COLO668 (cell line): ENCODE measurements around the gene IFNG-AS1.
A peak's percentile ranks its signal among the peaks of the same experiment; 100 is the strongest.

Experiments
- DNase-seq: peaks from one replicate; lab custom pipeline; 2025; ENCODE audit not compliant: unreplicated experiment; lab: John Stamatoyannopoulos, UW

IFNG-AS1 gene

DNA sequence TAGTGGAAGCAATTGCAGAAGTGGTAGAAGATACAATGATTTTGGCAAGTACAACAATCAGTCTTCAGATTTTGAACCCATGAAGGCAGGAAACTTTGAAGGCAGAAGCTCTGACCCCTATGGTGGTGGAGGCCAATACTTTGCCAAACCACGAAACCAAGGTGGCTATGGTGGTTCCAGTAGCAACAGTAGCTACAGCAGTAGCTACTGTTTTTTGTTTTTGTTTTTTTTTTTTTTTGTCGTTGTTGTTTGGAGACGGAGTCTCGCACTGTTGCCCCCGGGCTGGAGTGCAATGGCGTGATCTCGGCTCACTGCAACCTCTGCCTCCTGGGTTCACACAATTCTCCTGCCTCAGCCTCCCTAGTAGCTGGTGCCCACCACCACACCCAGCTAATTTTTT is 47.4 kb downstream of the IFNG-AS1 start:
- DNase-seq, result no peak

- no peak for DNase-seq
Measured at GRCh38 chr12:68037616-68038255, 48.5 kb downstream of the IFNG-AS1 start.

DNA sequence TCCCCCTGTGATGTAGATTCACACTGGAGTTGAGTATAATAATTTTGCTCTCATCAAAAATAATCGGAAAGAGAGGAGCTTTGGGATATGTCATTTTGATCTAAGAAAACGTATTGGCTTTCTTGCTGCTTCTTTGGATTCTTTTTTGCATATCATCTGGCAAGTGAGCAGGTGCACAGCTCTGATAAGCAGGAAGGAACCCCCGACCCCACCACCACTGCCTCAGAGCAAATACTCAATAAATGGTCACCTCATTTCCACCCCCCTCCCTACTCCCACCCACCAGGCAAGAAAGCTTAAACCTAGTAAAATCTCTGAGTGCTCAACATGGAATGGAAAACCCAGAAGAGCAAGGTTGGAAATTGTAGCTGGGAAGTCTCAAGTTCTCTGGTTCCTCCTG is 49.4 kb downstream of the IFNG-AS1 start:
- no peak for DNase-seq

- DNase-seq, result peak; percentile 70
Measured at GRCh38 chr12:68040450-68041075, 51.3 kb downstream of the IFNG-AS1 start.

DNA sequence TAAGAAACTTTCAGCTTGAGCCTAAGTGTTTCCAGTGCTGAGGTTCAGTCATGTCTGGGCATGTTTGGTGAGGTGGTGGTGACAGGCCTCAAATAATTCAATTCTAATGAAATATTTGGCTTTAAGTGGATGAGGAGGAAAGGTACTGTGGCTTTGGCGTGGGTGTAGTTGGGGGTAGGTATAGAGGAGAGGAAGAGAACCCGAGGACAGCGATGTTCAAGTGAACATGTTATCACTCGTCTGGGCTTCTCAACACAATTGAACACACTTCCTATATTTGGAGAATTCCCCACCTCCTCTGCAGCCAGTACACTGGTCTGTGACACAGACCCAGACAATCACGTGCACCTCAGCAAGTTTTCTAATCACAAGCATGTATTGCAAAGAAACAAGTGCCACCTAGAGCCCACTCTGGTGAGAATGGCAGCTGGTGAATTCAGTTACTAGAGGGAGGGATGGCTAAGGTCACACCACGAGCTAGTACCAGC is 53.0 kb downstream of the IFNG-AS1 start:
- DNase-seq, result no peak

DNA sequence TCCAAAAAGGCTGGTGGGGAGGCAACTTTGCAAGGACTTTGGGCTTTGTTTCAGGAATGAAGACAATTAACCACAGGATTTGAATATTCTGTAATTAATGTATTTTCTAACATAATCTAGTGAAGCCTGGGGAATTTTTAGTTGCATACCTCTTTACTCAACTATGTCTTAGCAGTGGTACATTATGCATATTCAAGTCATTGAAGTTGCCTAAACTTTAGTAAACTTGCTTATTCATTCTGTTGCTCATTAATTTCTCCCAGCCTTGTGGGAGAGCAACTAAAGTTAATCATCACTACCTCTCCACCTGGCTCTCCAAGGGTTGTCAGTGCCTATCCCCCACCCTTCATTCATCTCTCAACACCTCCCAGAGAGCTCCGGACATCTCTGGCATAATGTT is 54.2 kb downstream of the IFNG-AS1 start:
- DNase-seq, result no peak

DNA sequence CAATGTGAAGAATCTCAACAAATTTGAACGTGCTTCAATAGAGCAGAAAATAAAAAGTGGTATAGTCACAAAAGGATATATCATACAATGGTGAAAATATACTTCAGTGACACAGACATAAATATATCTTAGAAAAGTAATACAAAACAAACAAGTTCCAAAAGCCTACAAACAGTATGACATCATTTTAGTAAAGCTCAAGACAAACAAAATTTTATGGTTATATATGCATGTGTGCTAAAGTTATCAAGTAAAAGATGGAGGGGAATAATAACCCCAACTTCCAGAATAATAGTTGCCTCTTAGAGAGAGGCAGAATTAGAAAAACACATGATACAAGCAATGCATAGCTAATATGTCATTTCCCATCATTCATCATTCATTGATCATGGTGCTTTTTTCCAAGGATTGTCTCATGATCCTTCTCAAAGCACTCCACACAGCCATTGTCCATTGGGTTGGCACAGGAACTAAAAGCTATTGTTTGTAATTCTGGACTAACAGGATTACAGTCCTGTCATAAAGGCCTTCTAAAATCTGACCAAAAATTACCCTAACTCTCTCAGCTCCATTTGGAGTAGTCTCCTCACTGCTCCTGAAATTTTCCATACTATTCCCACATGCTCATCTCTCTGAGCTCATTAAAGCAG is 59.5 kb downstream of the IFNG-AS1 start:
- no peak for DNase-seq

DNA sequence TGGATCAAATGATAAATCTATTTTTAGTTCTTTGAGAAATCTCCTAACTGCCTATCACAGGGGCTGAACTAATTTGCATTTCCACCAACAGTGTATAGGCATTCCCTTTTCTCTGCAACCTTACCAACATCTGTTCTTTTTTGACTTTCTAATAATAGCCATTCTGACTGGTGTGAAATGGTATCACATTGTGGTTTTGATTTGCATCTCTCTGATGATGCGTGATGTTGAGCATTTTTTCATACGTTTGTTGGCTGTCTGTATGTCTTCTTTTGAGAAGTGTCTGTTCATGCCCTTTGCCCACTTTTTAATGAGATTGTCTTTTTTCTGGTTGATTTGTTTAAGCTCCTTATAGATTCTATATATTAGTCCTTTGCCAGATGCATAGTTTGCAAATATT is 67.1 kb downstream of the IFNG-AS1 start:
- DNase-seq, result no peak

GRCh38 chr12:68063900-68064590 is 74.8 kb downstream of the IFNG-AS1 start:
- DNase-seq, result no peak

DNA sequence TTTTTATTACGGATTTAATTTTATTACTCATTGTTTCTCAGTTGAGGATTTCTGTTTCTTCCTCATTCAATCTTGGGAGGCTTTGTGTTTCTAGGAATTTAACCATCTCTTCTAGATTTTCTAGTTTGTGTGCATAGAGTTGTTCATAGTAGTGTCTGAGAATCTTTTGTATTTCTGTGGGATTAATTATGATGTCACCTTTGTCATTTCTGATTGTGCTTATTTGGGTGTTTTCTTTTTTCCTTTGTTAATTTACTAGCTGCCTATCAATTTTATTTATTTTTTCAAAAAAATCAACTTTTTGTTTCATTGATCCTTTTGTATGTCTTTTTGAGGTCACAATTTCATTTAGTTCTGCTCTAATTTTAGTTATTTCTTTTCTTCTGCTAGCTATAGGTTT is 75.9 kb downstream of the IFNG-AS1 start:
- DNase-seq, result no peak

DNA sequence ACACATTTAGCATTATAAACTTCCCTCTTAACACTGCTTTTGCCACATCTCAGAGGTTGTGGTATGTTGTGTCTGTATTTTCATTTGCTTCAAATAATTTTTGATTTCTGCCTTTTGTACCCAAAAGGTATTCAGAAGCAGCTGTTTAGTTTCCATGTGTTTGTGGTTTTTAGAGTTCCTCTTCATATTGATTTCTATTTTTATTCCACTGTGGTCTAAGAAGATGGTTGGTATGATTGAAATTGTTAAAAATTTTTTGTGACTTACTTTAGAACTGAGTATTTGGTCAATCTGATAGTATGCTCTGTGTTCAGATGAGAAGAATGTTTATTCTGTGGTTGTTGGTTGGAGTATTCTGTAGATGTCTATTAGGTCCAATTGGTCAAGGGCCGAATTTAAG is 76.4 kb downstream of the IFNG-AS1 start:
- DNase-seq, result no peak

- DNase-seq, result no peak
Measured at GRCh38 chr12:68067762-68068376, 78.6 kb downstream of the IFNG-AS1 start.

DNA sequence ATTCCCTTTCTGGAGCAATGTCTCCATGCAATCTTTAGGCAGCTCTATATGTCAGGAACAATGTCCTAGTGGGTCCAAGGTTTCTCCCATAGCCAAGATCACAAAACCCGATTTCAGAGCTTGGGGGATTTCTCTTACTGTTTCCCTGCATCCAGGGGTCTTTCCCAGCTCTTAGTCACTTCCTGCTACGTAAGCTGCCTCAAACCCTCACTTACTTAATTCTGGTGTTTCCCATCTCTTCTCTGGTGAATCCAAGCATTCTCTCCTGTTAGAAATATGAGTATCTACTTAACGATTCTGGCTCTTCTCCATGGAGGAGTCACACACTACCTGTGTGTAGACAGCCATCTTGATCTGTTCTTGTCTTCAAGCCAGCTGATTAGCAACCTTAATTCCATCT is 80.0 kb downstream of the IFNG-AS1 start:
- DNase-seq, result no peak
